SU-DHL-6 (cell line): ENCODE measurements around the gene EFS.
"Not testable (repeated sequence)": the region's sequence is repeated elsewhere in the genome, so short reads cannot be mapped to it uniquely, and the experiment has no call there.

Experiments
- H2AFZ ChIP-seq: fragments of 200-600 bp; sonication (generic); 2 replicates; pipeline ENCODE4 v1.6.1; 2014; ENCODE audit warnings: low read depth, mild to moderate bottlenecking, moderate library complexity, mixed read lengths, antibody characterized with exemption, low read length; ENCODE audit not compliant: severe bottlenecking
- H3F3A ChIP-seq: fragments of 200-600 bp; shearing (Covaris generic); 2 replicates; pipeline ENCODE4 v1.6.0; 2016; ENCODE audit warnings: antibody characterized with exemption, mild to moderate bottlenecking; ENCODE audit not compliant: insufficient read depth
- H3K27ac ChIP-seq: fragments of 200-600 bp; sonication (generic); 2 replicates; pipeline ENCODE4 v1.5.1; 2016; ENCODE audit warnings: low read depth, mild to moderate bottlenecking, low read length, moderate library complexity, mixed read lengths
- H3K27me3 ChIP-seq: fragments of 200-600 bp; sonication (generic), shearing (Covaris generic); 2 replicates; pipeline ENCODE4 v1.6.0; 2014; ENCODE audit warnings: mild to moderate bottlenecking, low read length
- H3K36me3 ChIP-seq: fragments of 200-600 bp; sonication (generic); 2 replicates; pipeline ENCODE4 v1.6.1; 2014; ENCODE audit warnings: mild to moderate bottlenecking, low read length, mixed read lengths
- H3K4me2 ChIP-seq: fragments of 300-600, 200-600 bp; shearing (Covaris generic), sonication (generic); 2 replicates; pipeline ENCODE4 v1.6.0; 2014; ENCODE audit warnings: low read length, low read depth, mild to moderate bottlenecking; ENCODE audit not compliant: poor library complexity, severe bottlenecking
- H3K4me3 ChIP-seq: fragments of 200-600 bp; sonication (generic); 2 replicates; pipeline ENCODE4 v1.5.1; 2014; ENCODE audit warnings: antibody characterized with exemption, low read length, mild to moderate bottlenecking, mixed read lengths; ENCODE audit not compliant: insufficient read depth, poor library complexity, severe bottlenecking
- H3K79me2 ChIP-seq: fragments of 200-600 bp; sonication (generic); 2 replicates; pipeline ENCODE4 v1.6.1; 2014; ENCODE audit warnings: mild to moderate bottlenecking, low read length, moderate library complexity; ENCODE audit not compliant: insufficient read depth
- H3K9ac ChIP-seq: fragments of 200-600 bp; sonication (generic); 2 replicates; pipeline ENCODE4 v1.7.0; 2014; ENCODE audit warnings: mild to moderate bottlenecking, low read length
- H3K9me2 ChIP-seq: fragments of 200-600 bp; sonication (generic); replicated peaks from 2 replicates; pipeline ENCODE4 v1.6.1; 2014; ENCODE audit warnings: low read length; ENCODE audit not compliant: insufficient read depth
- H3K9me3 ChIP-seq: fragments of 200-600 bp; sonication (generic); 2 replicates; pipeline ENCODE4 v1.6.1; 2014; ENCODE audit warnings: low read length, mixed read lengths; ENCODE audit not compliant: insufficient read depth
- H4K20me1 ChIP-seq: fragments of 200-600 bp; sonication (generic); 2 replicates; pipeline ENCODE4 v1.6.1; 2014; ENCODE audit warnings: low read depth, mild to moderate bottlenecking, antibody characterized with exemption, low read length, moderate library complexity, mixed read lengths
- EZH2phosphoT487 ChIP-seq: fragments of 200-600 bp; sonication (generic), shearing (Covaris generic); conservative IDR thresholded peaks from 2 replicates; pipeline ENCODE4 v1.6.1; 2018; ENCODE audit warnings: mild to moderate bottlenecking, antibody characterized with exemption, low read length, moderate library complexity, mixed read lengths
- TF ChIP-seq, protein P1 (sequence below): fragments of 200-600 bp; sonication (generic); IDR thresholded peaks from one replicate; pipeline ENCODE4 v1.5.1; 2017; ENCODE audit warnings: antibody characterized with exemption, mild to moderate bottlenecking, low read length, moderate library complexity; ENCODE audit not compliant: insufficient read depth, poor library complexity, severe bottlenecking

EFS gene

DNA sequence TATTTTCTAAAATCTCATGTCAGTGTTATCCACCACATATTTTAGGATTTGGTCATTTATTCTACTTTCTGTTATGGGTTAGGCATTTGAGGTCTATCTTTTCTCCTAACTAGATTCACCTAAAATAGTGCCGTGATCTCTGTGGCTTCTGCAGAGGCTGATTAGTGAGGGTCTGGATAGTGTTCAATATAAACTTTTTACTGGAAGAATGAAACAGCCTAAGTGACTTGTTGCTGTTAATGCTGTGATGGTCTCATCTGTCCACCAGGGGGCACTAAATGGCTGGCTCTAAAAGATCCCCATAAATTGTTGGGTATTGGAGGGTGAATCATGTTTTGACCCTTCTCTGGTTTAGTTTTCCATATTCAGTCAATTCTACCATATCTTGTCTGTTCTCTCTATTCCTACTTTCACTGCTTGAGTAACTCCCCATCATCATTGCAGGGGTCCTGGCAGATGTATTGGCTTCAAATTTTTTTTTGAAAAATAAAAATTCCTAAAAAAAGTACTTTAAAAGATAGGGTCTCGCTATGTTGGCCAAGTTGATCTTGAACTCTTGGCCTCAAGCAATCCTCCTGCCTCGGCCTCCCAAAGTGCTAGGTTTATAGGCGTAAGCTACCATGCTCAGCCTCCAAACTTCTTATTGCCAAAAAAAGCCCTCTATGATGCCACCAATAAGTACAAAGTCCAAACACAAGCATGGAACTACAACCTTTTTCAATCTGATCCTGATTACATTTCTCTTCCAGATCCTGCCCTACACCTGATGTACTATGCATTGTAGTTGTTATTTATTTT, 36.8 kb downstream of the EFS start:
- Histone ChIP-seq H4K20me1 (no peaks in the 10 kb centered on the region), H3K9me2 (no peaks in the 10 kb centered on the region), H3K27ac (no peak overlapping the region), H3F3A (peaks cover 21% of the 10 kb centered on the region), H3K27me3 (no peaks in the 10 kb centered on the region), H3K79me2 (peaks cover 5% of the 10 kb centered on the region), H3K4me2 (no peak overlapping the region), H3K9me3 (no peaks in the 10 kb centered on the region), H2AFZ (no peak overlapping the region), H3K36me3 (peaks cover 8% of the 10 kb centered on the region), H3K9ac (no peak overlapping the region), H3K4me3 (no peak overlapping the region)
- TF ChIP-seq, protein P1, sequence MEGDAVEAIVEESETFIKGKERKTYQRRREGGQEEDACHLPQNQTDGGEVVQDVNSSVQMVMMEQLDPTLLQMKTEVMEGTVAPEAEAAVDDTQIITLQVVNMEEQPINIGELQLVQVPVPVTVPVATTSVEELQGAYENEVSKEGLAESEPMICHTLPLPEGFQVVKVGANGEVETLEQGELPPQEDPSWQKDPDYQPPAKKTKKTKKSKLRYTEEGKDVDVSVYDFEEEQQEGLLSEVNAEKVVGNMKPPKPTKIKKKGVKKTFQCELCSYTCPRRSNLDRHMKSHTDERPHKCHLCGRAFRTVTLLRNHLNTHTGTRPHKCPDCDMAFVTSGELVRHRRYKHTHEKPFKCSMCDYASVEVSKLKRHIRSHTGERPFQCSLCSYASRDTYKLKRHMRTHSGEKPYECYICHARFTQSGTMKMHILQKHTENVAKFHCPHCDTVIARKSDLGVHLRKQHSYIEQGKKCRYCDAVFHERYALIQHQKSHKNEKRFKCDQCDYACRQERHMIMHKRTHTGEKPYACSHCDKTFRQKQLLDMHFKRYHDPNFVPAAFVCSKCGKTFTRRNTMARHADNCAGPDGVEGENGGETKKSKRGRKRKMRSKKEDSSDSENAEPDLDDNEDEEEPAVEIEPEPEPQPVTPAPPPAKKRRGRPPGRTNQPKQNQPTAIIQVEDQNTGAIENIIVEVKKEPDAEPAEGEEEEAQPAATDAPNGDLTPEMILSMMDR = peak; percentile 82
- no peak for TF ChIP-seq EZH2phosphoT487

DNA sequence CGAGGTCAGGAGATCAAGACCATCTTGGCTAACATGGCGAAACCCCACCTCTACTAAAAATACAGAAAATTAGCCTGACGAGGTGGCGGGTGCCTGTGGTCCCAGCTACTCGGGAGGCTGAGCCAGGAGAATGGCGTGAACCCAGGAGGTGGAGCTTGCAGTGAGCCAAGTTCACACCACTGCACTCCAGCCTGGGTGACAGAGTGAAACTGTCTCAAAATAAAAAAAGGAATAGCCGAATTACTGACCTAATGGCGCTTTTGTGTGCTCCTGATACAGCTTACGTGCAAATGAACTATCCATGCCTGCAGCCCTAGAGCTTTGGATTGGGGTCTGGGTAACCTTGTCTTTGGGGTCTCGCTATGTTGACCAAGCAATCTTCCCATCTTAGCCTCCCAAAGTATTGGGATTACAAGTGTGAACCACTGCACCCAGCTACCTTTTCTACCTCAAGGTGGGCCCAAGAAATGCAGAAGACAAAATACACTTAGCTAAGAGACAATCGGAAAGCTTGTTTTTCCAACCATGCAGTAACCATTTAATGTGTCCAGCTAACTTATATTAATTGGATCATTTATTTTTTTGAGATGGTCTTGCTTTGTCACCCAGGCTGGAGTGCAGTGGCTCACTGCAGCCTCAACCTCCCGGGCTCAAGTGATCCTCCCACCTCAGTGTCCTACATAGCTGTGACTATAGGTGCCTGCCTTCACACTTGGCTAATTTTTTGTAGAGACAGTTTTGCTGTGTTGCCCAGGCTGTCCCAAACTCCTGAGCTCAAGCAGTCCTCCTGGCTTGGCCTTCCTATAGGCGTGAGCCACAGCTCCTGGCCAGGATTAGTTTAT, 38.3 kb downstream of the EFS start:
- Histone ChIP-seq H3K27me3 (no peaks in the 10 kb centered on the region), H3K27ac (no peak overlapping the region), H3K9me3 (no peaks in the 10 kb centered on the region)

DNA sequence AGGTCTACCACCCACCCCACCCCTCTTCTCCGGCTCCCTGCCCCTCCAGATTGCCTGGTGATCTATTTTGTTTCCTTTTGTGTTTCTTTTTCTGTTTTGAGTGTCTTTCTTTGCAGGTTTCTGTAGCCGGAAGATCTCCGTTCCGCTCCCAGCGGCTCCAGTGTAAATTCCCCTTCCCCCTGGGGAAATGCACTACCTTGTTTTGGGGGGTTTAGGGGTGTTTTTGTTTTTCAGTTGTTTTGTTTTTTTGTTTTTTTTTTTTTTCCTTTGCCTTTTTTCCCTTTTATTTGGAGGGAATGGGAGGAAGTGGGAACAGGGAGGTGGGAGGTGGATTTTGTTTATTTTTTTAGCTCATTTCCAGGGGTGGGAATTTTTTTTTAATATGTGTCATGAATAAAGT, 39.2 kb downstream of the EFS start:
- H3K9ac ChIP-seq, H3K4me3 ChIP-seq, H3K9me2 ChIP-seq, H2AFZ ChIP-seq, H3K27me3 ChIP-seq, H3K9me3 ChIP-seq, H3K4me2 ChIP-seq, H3K27ac ChIP-seq, H4K20me1 ChIP-seq: not testable (repeated sequence)
- Histone ChIP-seq H3K36me3 (peaks cover 13% of the 10 kb centered on the region), H3K79me2 (peaks cover 19% of the 10 kb centered on the region), H3F3A (peaks cover 29% of the 10 kb centered on the region)

More for the DNA sequence above, 38.3 kb downstream of the EFS start:
- Histone ChIP-seq H3K36me3 (peaks cover 13% of the 10 kb centered on the region), H3K9ac (no peak overlapping the region), H4K20me1 (0 out of 2 replicates have a peak, but pooled peaks cover 4% of the 10 kb centered on the region), H3K79me2 (peaks cover 19% of the 10 kb centered on the region), H3K9me2 (no peaks in the 10 kb centered on the region), H3F3A (peaks cover 29% of the 10 kb centered on the region), H3K4me3 (no peak overlapping the region), H3K4me2 (no peak overlapping the region), H2AFZ (no peak overlapping the region)
- no peak for TF ChIP-seq EZH2phosphoT487
- TF ChIP-seq, protein P1 = no peak

DNA sequence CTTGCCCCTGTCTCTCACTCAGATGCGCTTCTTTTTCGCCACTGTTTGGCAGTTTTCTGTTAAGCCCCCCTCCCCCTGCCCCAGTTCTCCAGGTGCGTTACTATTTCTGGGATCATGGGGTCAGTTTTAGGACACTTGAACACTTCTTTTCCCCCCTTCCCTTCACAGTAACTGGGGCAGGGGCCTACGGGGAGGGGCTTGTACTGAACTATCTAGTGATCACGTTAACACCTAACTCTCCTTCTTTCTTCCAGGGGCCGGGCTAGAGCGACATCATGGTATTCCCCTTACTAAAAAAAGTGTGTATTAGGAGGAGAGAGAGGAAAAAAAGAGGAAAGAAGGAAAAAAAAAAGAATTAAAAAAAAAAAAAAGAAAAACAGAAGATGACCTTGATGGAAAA, 40.0 kb downstream of the EFS start:
- H3K9me3 ChIP-seq = no peaks in the 10 kb centered on the region
- H3K79me2 ChIP-seq = peaks cover 19% of the 10 kb centered on the region
- no peak overlapping the region for H3K4me2 ChIP-seq
- H4K20me1 ChIP-seq = 0 out of 2 replicates have a peak, but pooled peaks cover 4% of the 10 kb centered on the region
- H3K27ac ChIP-seq = no peak overlapping the region
- no peak overlapping the region for H2AFZ ChIP-seq
- no peak for TF ChIP-seq EZH2phosphoT487
- TF ChIP-seq, protein P1 = no peak
- no peaks in the 10 kb centered on the region for H3K9me2 ChIP-seq
- H3K27me3 ChIP-seq = no peaks in the 10 kb centered on the region
- no peak overlapping the region for H3K4me3 ChIP-seq
- H3F3A ChIP-seq = peaks cover 29% of the 10 kb centered on the region
- peaks cover 13% of the 10 kb centered on the region for H3K36me3 ChIP-seq
- no peak overlapping the region for H3K9ac ChIP-seq
